ENCODE results near the gene ODR4.

- TF ChIP-seq, protein P1, sequence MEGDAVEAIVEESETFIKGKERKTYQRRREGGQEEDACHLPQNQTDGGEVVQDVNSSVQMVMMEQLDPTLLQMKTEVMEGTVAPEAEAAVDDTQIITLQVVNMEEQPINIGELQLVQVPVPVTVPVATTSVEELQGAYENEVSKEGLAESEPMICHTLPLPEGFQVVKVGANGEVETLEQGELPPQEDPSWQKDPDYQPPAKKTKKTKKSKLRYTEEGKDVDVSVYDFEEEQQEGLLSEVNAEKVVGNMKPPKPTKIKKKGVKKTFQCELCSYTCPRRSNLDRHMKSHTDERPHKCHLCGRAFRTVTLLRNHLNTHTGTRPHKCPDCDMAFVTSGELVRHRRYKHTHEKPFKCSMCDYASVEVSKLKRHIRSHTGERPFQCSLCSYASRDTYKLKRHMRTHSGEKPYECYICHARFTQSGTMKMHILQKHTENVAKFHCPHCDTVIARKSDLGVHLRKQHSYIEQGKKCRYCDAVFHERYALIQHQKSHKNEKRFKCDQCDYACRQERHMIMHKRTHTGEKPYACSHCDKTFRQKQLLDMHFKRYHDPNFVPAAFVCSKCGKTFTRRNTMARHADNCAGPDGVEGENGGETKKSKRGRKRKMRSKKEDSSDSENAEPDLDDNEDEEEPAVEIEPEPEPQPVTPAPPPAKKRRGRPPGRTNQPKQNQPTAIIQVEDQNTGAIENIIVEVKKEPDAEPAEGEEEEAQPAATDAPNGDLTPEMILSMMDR (IDR thresholded peaks at IDR 0.05), result no peak
- TF ChIP-seq POLR2AphosphoS5 (IDR thresholded peaks at IDR 0.05; ENCODE audit: low read depth, low read length), result no peak
Observed at GRCh38 chr1:186403632-186404031, 28.0 kb downstream of the ODR4 start.
